A549 (cell line): Measurements from ENCODE around the gene TRMU.

ENCODE experiments used
- MYC ChIP-seq: IDR thresholded peaks from 2 replicates; pipeline ENCODE4 v1.6.1; 2012; ENCODE audit warnings: mild to moderate bottlenecking, inconsistent platforms, low read length, improper control_type of control experiment, borderline replicate concordance
- RARB ChIP-seq: fragments of 250-450 bp; sonication (Bioruptor Pico); IDR thresholded peaks from 2 replicates; pipeline ENCODE4 v1.8.0; 2021; ENCODE audit warnings: mild to moderate bottlenecking, moderate library complexity
- TF ChIP-seq, protein P1 (sequence below): fragments of >200 bp; sonication (Bioruptor Twin); formaldehyde crosslinking; IDR thresholded peaks from 3 replicates; pipeline ENCODE4 v1.5.1; 2016

DNA sequence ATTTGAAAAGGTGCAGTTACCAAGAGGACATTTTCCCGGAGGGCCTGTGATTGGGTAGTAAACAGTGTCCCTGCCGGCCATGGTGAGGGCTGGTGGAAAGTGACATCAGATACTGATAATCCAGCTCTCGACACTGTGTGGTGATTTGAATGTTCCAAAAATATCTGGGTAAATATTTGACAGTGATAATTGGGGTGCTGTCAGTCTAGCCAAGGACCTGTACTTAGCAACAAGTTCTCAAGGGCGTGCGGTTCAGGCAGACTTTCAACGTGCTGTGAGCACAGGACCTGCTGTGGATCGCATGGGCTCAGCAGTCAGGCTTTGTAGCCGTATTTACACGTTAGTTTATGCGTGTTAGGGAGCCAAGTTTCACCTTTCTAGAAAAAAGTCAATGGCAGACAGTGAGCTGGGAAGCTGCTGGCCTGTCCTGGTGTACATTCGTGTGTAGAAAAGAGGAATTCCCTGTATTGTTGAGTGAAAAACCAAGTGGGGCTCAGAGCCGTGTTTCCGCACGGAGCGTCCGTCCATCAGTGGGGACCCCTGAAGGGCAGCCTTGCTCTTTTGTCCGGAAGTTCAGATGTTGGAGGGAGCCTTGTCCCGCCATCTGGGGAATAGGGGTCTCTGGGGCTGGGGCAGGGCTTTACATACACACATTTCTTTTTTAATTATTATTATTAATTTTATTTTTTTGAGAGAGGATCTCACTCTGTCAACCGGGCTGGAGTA, 11.3 kb downstream of the TRMU start:
- no peak for TF ChIP-seq RARB (CRISPR knock-in tag)
- TF ChIP-seq MYC, result no peak
- TF ChIP-seq, protein P1, sequence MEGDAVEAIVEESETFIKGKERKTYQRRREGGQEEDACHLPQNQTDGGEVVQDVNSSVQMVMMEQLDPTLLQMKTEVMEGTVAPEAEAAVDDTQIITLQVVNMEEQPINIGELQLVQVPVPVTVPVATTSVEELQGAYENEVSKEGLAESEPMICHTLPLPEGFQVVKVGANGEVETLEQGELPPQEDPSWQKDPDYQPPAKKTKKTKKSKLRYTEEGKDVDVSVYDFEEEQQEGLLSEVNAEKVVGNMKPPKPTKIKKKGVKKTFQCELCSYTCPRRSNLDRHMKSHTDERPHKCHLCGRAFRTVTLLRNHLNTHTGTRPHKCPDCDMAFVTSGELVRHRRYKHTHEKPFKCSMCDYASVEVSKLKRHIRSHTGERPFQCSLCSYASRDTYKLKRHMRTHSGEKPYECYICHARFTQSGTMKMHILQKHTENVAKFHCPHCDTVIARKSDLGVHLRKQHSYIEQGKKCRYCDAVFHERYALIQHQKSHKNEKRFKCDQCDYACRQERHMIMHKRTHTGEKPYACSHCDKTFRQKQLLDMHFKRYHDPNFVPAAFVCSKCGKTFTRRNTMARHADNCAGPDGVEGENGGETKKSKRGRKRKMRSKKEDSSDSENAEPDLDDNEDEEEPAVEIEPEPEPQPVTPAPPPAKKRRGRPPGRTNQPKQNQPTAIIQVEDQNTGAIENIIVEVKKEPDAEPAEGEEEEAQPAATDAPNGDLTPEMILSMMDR, result no peak
